LNCAP (cell line): Measurements from ENCODE around the gene KRT72.

Experiments
- TF ChIP-seq, protein P1 (sequence below): fragments of 450-650 bp; IDR thresholded peaks from 2 replicates; pipeline ENCODE4 v1.5.1; 2017; ENCODE audit warnings: mild to moderate bottlenecking

The KRT72 gene

DNA sequence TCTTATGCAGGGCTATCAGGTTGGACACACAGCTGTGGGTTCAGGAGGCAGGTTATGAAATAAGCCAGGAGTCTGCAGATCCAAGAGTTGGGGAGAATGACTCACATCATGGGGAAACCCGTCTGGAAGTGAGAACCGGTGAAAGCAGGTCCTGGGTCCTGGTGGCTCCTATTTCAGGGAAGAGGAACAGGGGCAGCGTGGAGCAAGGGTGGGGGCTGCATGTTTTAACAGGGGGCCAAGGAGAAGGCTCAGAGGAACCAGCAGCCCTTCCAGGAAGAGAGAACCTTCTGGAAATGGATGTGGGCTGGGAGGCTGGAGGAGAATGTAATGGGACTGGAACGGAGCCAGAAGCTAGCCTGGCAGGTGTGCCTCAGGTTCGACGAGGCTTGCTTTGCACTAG is 19.8 kb downstream of the KRT72 start:
- TF ChIP-seq, protein P1, sequence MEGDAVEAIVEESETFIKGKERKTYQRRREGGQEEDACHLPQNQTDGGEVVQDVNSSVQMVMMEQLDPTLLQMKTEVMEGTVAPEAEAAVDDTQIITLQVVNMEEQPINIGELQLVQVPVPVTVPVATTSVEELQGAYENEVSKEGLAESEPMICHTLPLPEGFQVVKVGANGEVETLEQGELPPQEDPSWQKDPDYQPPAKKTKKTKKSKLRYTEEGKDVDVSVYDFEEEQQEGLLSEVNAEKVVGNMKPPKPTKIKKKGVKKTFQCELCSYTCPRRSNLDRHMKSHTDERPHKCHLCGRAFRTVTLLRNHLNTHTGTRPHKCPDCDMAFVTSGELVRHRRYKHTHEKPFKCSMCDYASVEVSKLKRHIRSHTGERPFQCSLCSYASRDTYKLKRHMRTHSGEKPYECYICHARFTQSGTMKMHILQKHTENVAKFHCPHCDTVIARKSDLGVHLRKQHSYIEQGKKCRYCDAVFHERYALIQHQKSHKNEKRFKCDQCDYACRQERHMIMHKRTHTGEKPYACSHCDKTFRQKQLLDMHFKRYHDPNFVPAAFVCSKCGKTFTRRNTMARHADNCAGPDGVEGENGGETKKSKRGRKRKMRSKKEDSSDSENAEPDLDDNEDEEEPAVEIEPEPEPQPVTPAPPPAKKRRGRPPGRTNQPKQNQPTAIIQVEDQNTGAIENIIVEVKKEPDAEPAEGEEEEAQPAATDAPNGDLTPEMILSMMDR: no peak

- TF ChIP-seq, protein P1: no peak
These were observed 20.2 kb downstream of the KRT72 start for GRCh38 chr12:52581066-52581465.

GRCh38 chr12:52580496-52580895 is 20.8 kb downstream of the KRT72 start:
- TF ChIP-seq, protein P1: no peak

DNA sequence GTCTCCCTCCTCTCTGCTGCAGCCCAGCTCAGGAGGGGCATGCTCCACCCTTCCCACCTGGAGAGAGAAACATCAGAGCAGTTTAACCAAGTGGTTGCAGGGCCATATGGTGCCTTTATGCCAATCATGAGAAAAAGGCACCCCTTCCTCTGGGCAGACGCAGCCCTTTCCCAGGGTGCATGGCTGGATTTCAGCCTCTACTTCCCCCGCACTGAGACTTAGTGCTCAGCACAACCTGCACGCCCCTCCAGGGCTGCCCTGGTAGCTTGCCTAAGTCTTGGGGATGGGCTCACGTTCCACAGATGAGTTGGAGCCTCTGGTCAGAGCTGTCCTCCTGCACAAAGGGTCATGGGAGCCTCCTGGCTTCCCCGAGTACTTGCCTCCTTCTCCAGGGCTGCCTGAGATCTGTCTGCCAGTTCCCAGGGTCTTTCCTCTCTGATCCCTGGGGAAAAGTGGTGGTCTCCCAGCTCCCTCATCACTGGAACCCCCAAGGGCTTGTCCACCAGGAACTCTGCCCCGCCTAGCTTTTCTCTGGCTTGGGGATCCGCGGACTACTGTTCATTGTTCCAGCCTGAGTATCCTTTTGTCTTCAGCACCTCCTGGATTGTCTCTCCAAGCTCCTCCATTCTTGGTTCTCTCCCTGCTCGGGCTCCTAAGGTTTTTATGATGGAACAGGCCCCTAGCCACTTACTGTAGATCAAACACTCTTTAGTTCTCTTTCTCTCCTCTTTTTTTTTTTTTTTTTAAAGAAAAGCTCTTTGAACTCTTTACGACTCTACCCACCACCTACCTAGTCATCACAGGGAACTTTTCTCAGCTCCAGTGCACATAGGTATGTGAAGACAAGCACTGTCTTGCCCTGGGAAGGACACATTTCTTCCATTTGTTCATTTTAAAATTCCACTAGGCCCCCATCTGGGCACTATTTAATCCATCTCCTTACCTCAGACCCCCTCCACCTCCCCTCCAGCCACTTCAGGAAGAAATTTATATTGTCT is 21.5 kb downstream of the KRT72 start:
- TF ChIP-seq, protein P1: no peak

GRCh38 chr12:52578469-52578868 is 22.8 kb downstream of the KRT72 start:
- TF ChIP-seq, protein P1: no peak

GRCh38 chr12:52577316-52577715 is 23.9 kb downstream of the KRT72 start:
- TF ChIP-seq, protein P1: no peak

GRCh38 chr12:52575948-52576347 is 25.3 kb downstream of the KRT72 start:
- TF ChIP-seq, protein P1: no peak
